Thyroid gland (tissue), 4 donors: ENCODE results near the gene PRPF8.

Experiments used
- POLR2A ChIP-seq, 2 donors: fragments of 450-650 bp; IDR thresholded peaks; one replicate each; pipeline ENCODE4 v1.6.1; 2017; ENCODE audit warnings: antibody characterized with exemption in 2 of 2, mild to moderate bottlenecking in 2 of 2, moderate library complexity in 1 of 2
- TF ChIP-seq, protein P1 (sequence below), 6 experiments: fragments of 200-600 bp in 3 of 6; fragments of 450-650 bp in 3 of 6; sonication (generic) in 3 of 6; IDR thresholded peaks; one replicate each; pipeline ENCODE4 v1.5.1; 2016 to 2019; ENCODE audit warnings: antibody characterized with exemption in 6 of 6, mild to moderate bottlenecking in 2 of 6, inconsistent platforms in 1 of 6, moderate library complexity in 1 of 6

DNA sequence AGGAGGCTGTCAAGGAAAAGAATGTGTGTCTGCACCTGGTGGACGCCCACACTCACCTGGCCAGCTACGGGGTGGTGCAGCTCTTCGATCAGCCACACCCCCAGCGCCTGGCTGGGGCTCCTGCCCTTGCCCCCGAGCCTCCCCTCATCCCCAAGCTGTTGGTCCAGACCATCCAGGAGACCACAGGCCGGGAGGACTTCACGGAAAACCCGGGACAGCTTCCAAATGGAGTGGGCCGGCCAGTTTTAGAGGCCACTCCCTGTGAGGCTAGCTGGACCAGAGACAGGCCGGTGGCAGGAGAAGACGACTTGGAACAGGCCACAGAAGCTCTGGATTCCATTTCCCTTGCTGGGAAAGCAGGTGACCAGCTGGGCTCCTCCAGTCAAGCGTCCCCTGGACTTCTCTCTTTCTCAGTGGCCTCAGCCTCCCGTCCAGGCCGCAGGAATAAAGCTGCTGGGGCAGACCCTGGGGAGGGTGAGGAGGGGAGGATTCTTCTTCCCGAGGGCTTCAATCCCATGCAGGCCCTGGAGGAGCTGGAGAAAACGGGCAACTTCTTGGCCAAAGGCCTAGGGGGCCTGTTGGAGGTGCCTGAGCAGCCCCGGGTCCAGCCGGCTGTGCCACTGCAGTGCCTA, 42.1 kb upstream of the PRPF8 start:
- TF ChIP-seq, protein P1, sequence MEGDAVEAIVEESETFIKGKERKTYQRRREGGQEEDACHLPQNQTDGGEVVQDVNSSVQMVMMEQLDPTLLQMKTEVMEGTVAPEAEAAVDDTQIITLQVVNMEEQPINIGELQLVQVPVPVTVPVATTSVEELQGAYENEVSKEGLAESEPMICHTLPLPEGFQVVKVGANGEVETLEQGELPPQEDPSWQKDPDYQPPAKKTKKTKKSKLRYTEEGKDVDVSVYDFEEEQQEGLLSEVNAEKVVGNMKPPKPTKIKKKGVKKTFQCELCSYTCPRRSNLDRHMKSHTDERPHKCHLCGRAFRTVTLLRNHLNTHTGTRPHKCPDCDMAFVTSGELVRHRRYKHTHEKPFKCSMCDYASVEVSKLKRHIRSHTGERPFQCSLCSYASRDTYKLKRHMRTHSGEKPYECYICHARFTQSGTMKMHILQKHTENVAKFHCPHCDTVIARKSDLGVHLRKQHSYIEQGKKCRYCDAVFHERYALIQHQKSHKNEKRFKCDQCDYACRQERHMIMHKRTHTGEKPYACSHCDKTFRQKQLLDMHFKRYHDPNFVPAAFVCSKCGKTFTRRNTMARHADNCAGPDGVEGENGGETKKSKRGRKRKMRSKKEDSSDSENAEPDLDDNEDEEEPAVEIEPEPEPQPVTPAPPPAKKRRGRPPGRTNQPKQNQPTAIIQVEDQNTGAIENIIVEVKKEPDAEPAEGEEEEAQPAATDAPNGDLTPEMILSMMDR (IDR thresholded peaks at IDR 0.05) = no peak
- TF ChIP-seq POLR2A (IDR thresholded peaks at IDR 0.05) = no peak
